ENCODE data around the gene TGM2. TPM values are rescaled to one million over a fixed set of nuclear protein-coding genes. Genes with fewer than 3 reads are reported as not detected.

The TGM2 gene
- total RNA-seq, 1 donor from 2014 or later: 0.72 TPM

GRCh38 chr20:38181971-38182370 lies 16.9 kb upstream of the TGM2 start:
- Mint-ChIP-seq H3K4me3 (ENCODE audit: low read depth) (no peak overlapping the region), H3K9me3 (ENCODE audit: low read depth) (no peaks in the 10 kb centered on the region), H3K27me3 (peaks cover 13% of the 10 kb centered on the region), H3K4me1 (ENCODE audit: low read depth) (no peaks in the 10 kb centered on the region), H3K36me3 (ENCODE audit: insufficient read depth) (no peaks in the 10 kb centered on the region), H3K27ac (no peak overlapping the region)
- TF ChIP-seq CTCF (IDR thresholded peaks at IDR 0.05; ENCODE audit: unreplicated experiment): no peak
- DNase-seq (ENCODE audit: low spot score, unreplicated experiment): no peak

DNA sequence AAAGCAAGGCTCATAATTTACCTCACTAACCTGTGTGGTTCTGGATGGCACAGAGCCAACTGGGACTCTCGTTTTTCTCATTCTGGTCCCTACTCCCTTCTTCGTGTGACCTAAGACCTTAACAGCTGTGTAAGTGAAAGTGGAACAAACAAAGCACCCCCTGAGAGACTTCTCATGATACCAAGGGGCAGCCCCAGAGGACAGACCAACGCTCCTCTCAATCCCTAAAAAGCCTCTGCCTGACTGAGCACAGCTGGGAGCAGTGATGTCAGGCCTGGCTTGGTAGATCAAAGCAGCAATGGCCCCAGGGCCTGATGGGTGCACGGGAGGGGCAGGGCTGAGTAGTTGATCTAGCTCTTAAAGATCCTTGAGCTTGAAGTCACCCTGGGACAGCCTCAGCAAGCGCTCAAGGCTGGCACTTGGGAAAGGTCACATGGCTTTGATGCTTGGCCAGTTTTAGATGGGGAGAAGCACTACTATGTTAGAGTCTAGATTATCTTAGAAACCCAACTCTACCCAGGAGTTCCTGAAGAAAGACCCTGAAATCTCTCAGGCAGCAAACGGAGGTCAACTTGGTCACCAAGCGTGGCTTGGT lies 16.2 kb upstream of the TGM2 start:
- DNase-seq (ENCODE audit: low spot score, unreplicated experiment): no peak
- H3K4me3 Mint-ChIP-seq (ENCODE audit: low read depth): no peak overlapping the region
- H3K9me3 Mint-ChIP-seq (ENCODE audit: low read depth): no peaks in the 10 kb centered on the region
- peaks cover 13% of the 10 kb centered on the region for H3K27me3 Mint-ChIP-seq
- no peaks in the 10 kb centered on the region for H3K4me1 Mint-ChIP-seq (ENCODE audit: low read depth)
- H3K36me3 Mint-ChIP-seq (ENCODE audit: insufficient read depth): no peaks in the 10 kb centered on the region
- no peak overlapping the region for H3K27ac Mint-ChIP-seq
- no peak for TF ChIP-seq CTCF (IDR thresholded peaks at IDR 0.05; ENCODE audit: unreplicated experiment)

DNA sequence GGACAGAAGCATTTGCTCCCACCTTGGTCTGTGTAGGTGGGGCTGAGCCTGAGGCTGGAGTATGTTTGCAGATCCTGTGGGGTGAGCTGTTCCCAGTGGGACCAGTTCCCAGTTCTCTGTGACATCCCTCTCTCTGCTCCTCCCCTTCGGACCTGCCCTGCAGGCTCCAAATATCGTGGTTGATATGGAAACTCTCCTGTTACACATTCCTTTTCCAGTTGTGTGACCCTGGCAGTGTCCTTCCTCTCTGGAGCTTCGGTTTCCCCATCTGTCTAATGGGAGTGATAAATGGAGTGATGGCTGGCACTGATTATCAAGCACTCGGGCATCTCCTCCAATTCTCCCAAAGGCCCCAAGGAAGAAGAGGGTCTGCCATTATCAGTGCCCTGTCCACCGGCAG lies 15.7 kb upstream of the TGM2 start:
- Mint-ChIP-seq H3K27ac (no peak overlapping the region), H3K4me1 (ENCODE audit: low read depth) (no peaks in the 10 kb centered on the region), H3K27me3 (peaks cover 13% of the 10 kb centered on the region)

DNA sequence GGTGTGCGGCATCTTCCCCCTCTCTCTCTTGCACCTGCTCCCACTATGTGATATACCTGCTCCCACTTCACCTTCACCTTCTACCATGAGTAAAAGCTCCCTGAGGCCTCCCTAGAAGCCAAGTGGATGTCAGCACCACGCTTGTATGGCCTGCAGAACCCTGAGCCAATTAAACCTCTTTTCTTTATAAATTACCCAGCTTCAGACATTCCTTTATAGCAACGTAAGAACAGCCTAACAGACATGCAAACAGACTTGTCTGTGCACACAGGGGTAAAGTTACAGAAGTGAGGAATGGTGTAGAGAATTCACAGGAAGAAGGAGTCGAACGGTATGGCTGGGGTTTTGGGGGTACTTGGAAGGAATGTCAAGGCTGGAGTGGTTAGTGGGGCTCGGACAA lies 14.8 kb upstream of the TGM2 start:
- no peak for DNase-seq (ENCODE audit: low spot score, unreplicated experiment)
- H3K4me1 Mint-ChIP-seq (ENCODE audit: low read depth): no peaks in the 10 kb centered on the region
- H3K27me3 Mint-ChIP-seq: peaks cover 13% of the 10 kb centered on the region
- no peak overlapping the region for H3K4me3 Mint-ChIP-seq (ENCODE audit: low read depth)
- no peaks in the 10 kb centered on the region for H3K9me3 Mint-ChIP-seq (ENCODE audit: low read depth)
- H3K27ac Mint-ChIP-seq: peak overlapping the region; percentile 30
- no peaks in the 10 kb centered on the region for H3K36me3 Mint-ChIP-seq (ENCODE audit: insufficient read depth)
- no peak for TF ChIP-seq CTCF (IDR thresholded peaks at IDR 0.05; ENCODE audit: unreplicated experiment)

More for the DNA sequence above, 15.7 kb upstream of the TGM2 start:
- Mint-ChIP-seq H3K4me3 (ENCODE audit: low read depth) (no peak overlapping the region), H3K36me3 (ENCODE audit: insufficient read depth) (no peaks in the 10 kb centered on the region), H3K9me3 (ENCODE audit: low read depth) (no peaks in the 10 kb centered on the region)
- DNase-seq (ENCODE audit: low spot score, unreplicated experiment): no peak
- no peak for TF ChIP-seq CTCF (IDR thresholded peaks at IDR 0.05; ENCODE audit: unreplicated experiment)

- Mint-ChIP-seq H3K36me3 (ENCODE audit: insufficient read depth) (no peaks in the 10 kb centered on the region), H3K4me1 (ENCODE audit: low read depth) (peaks cover under 1% of the 10 kb centered on the region), H3K27me3 (peaks cover 13% of the 10 kb centered on the region), H3K27ac (no peak overlapping the region), H3K4me3 (ENCODE audit: low read depth) (no peak overlapping the region), H3K9me3 (ENCODE audit: low read depth) (no peaks in the 10 kb centered on the region)
- no peak for TF ChIP-seq CTCF (IDR thresholded peaks at IDR 0.05; ENCODE audit: unreplicated experiment)
- DNase-seq (ENCODE audit: low spot score, unreplicated experiment): no peak
Measured at GRCh38 chr20:38178581-38178980, 13.5 kb upstream of the TGM2 start.

All from progenitor cell of endocrine pancreas (in vitro differentiated cells).